SU-DHL-6 (cell line): ENCODE results near the gene CIZ1.

Source experiments
- H2AFZ ChIP-seq: fragments of 200-600 bp; sonication (generic); 2 replicates; pipeline ENCODE4 v1.6.1; 2014; ENCODE audit warnings: low read depth, mild to moderate bottlenecking, moderate library complexity, mixed read lengths, antibody characterized with exemption, low read length; ENCODE audit not compliant: severe bottlenecking
- H3F3A ChIP-seq: fragments of 200-600 bp; shearing (Covaris generic); 2 replicates; pipeline ENCODE4 v1.6.0; 2016; ENCODE audit warnings: antibody characterized with exemption, mild to moderate bottlenecking; ENCODE audit not compliant: insufficient read depth
- H3K27ac ChIP-seq: fragments of 200-600 bp; sonication (generic); 2 replicates; pipeline ENCODE4 v1.5.1; 2016; ENCODE audit warnings: low read depth, mild to moderate bottlenecking, low read length, moderate library complexity, mixed read lengths
- H3K27me3 ChIP-seq: fragments of 200-600 bp; sonication (generic), shearing (Covaris generic); 2 replicates; pipeline ENCODE4 v1.6.0; 2014; ENCODE audit warnings: mild to moderate bottlenecking, low read length
- H3K36me3 ChIP-seq: fragments of 200-600 bp; sonication (generic); 2 replicates; pipeline ENCODE4 v1.6.1; 2014; ENCODE audit warnings: mild to moderate bottlenecking, low read length, mixed read lengths
- H3K4me2 ChIP-seq: fragments of 300-600, 200-600 bp; shearing (Covaris generic), sonication (generic); 2 replicates; pipeline ENCODE4 v1.6.0; 2014; ENCODE audit warnings: low read length, low read depth, mild to moderate bottlenecking; ENCODE audit not compliant: poor library complexity, severe bottlenecking
- H3K4me3 ChIP-seq: fragments of 200-600 bp; sonication (generic); 2 replicates; pipeline ENCODE4 v1.5.1; 2014; ENCODE audit warnings: antibody characterized with exemption, low read length, mild to moderate bottlenecking, mixed read lengths; ENCODE audit not compliant: insufficient read depth, poor library complexity, severe bottlenecking
- H3K79me2 ChIP-seq: fragments of 200-600 bp; sonication (generic); 2 replicates; pipeline ENCODE4 v1.6.1; 2014; ENCODE audit warnings: mild to moderate bottlenecking, low read length, moderate library complexity; ENCODE audit not compliant: insufficient read depth
- H3K9ac ChIP-seq: fragments of 200-600 bp; sonication (generic); 2 replicates; pipeline ENCODE4 v1.7.0; 2014; ENCODE audit warnings: mild to moderate bottlenecking, low read length
- H3K9me2 ChIP-seq: fragments of 200-600 bp; sonication (generic); replicated peaks from 2 replicates; pipeline ENCODE4 v1.6.1; 2014; ENCODE audit warnings: low read length; ENCODE audit not compliant: insufficient read depth
- H3K9me3 ChIP-seq: fragments of 200-600 bp; sonication (generic); 2 replicates; pipeline ENCODE4 v1.6.1; 2014; ENCODE audit warnings: low read length, mixed read lengths; ENCODE audit not compliant: insufficient read depth
- H4K20me1 ChIP-seq: fragments of 200-600 bp; sonication (generic); 2 replicates; pipeline ENCODE4 v1.6.1; 2014; ENCODE audit warnings: low read depth, mild to moderate bottlenecking, antibody characterized with exemption, low read length, moderate library complexity, mixed read lengths
- CTCF ChIP-seq: fragments of 200-600 bp; sonication (generic); IDR thresholded peaks from one replicate; pipeline ENCODE4 v1.5.1; 2017; ENCODE audit warnings: antibody characterized with exemption, mild to moderate bottlenecking, low read length, moderate library complexity; ENCODE audit not compliant: insufficient read depth, poor library complexity, severe bottlenecking
- EZH2phosphoT487 ChIP-seq: fragments of 200-600 bp; sonication (generic), shearing (Covaris generic); conservative IDR thresholded peaks from 2 replicates; pipeline ENCODE4 v1.6.1; 2018; ENCODE audit warnings: mild to moderate bottlenecking, antibody characterized with exemption, low read length, moderate library complexity, mixed read lengths

Gene CIZ1

DNA sequence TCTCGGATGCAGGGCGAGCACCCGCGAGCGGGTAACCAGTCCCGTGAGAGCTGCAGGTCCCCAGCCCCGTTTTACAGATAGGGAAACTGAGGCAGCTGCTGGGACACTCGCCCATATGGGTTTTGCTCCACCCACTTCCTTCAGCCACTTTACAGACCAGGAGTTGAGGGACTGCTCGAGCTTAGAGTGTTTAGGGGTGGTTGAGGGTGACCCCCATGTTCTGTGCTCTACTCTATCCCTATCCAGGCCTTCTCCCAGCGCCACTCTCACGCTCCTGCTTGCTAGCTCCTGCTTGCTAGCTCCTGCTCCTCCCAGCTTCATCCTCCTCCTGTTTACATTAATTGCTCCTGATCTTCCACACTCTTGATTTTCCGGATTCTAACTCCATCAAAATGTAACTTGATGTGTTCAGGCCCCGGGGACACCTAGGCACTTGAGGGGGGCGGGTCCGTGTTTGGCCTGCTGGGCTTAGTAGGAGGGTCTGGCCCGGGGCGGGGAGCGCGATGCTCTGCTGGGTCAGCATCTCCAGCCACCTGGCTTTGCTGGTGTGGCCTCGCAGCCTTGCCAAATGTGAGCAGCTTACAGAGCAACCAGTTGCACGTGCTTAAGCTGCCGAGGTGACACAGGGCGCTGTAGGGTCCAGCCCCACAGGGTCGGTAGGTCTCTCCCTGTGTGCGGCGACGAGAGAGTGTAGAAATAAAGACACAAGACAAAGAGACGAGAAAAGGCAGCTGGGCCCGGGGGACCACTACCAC lies 62.4 kb downstream of the CIZ1 start:
- H3K9me2 ChIP-seq: no peaks in the 10 kb centered on the region
- no peaks in the 10 kb centered on the region for H3F3A ChIP-seq
- no peaks in the 10 kb centered on the region; the same call in 1 of the 2 replicates for H4K20me1 ChIP-seq
- H2AFZ ChIP-seq: peak overlapping the region; percentile 94
- no peaks in the 10 kb centered on the region for H3K9me3 ChIP-seq
- peaks cover 20% of the 10 kb centered on the region for H3K79me2 ChIP-seq
- no peak overlapping the region for H3K27ac ChIP-seq
- no peak for TF ChIP-seq CTCF
- TF ChIP-seq EZH2phosphoT487: no peak
- no peaks in the 10 kb centered on the region for H3K27me3 ChIP-seq
- H3K4me3 ChIP-seq: peak overlapping the region; percentile 91
- H3K36me3 ChIP-seq: no peaks in the 10 kb centered on the region
- peak overlapping the region; percentile 84 for H3K4me2 ChIP-seq
- peak overlapping the region; percentile 92 for H3K9ac ChIP-seq

DNA sequence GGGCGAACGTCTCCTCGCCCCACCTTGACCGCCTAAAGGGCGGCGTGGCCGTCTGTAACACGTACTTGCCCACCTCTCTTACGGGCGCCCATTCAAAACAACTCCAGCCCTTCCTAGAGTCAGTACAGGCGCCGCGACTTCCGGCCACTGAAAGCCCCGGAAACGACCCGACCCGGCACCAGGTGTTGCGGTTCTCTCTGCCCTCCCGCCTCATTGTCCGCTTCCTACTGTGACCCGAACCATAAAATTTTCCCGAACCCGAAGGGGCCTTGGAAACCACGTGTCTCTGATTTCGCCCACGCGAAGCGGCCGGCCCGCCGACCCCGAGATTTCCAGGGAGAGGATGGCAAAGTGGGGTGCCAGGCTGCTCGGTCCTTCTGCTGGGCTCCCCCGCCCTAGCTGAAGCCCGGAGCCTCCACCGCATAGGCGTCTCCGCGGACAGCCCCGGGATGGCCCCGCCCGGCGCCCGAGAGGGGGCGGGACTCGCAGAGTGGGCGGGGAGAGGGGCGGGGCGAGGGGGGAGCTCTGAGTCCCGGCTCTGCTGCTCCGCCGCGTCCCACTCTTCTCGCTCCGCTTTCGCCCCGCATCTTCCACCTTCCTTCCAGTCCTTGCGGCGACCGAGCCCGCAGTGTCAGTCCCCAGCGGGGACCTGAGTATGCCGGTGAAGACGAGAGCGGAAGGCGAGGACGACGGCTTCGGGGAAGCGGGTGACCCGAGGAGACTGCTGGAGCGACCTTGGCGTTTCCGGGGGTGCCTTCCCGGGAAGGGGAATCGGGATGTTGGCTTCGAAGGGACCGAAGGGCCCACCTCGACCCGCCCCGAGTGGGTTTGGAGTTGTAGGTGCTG lies 63.2 kb downstream of the CIZ1 start:
- no peaks in the 10 kb centered on the region for H3F3A ChIP-seq
- peak overlapping the region; percentile 93 for H3K27ac ChIP-seq
- peak overlapping the region; percentile 92 for H3K9ac ChIP-seq
- no peaks in the 10 kb centered on the region for H3K9me3 ChIP-seq
- H3K9me2 ChIP-seq: no peaks in the 10 kb centered on the region
- H2AFZ ChIP-seq: peak overlapping the region; percentile 94
- H3K27me3 ChIP-seq: no peaks in the 10 kb centered on the region
- TF ChIP-seq CTCF: no peak
- TF ChIP-seq EZH2phosphoT487: no peak
- H3K36me3 ChIP-seq: no peaks in the 10 kb centered on the region
- peak overlapping the region; percentile 84 for H3K4me2 ChIP-seq
- H3K4me3 ChIP-seq: peak overlapping the region; percentile 91
- no peaks in the 10 kb centered on the region; the same call in 1 of the 2 replicates for H4K20me1 ChIP-seq
- H3K79me2 ChIP-seq: peaks cover 20% of the 10 kb centered on the region

- Histone ChIP-seq H2AFZ (peak within 1 kb of the TSS; percentile 94), H3K79me2 (peaks cover 20% of the 10 kb centered on the region), H4K20me1 (no peaks in the 10 kb centered on the region; the same call in 1 of the 2 replicates), H3K36me3 (no peaks in the 10 kb centered on the region), H3K9ac (peak within 1 kb of the TSS; percentile 92), H3K27me3 (no peaks in the 10 kb centered on the region), H3K4me2 (peak within 1 kb of the TSS; percentile 84), H3F3A (no peaks in the 10 kb centered on the region), H3K27ac (peak within 1 kb of the TSS; percentile 93), H3K9me3 (no peaks in the 10 kb centered on the region), H3K4me3 (peak within 1 kb of the TSS; percentile 91), H3K9me2 (no peaks in the 10 kb centered on the region)
- TF ChIP-seq EZH2phosphoT487 (no peak), CTCF (no peak)
Observed at GRCh38 chr9:128127568-128127989, 63.8 kb downstream of the CIZ1 start, which contains the start of gene PTGES2. PTGES2 (minus strand) TSS chr9:128127729; CDS start chr9:128127717, 12 bp downstream.
